Measurements from ENCODE around the gene SQSTM1.

- TF ChIP-seq GABPA (IDR thresholded peaks at IDR 0.05 in 1 of 2, conservative IDR thresholded peaks at IDR 0.05 in 1 of 2): no peak
- TF ChIP-seq MAX (IDR thresholded peaks at IDR 0.05): no peak
- no peak for TF ChIP-seq ATF3 (IDR thresholded peaks at IDR 0.05)
Observed at GRCh38 chr5:179852993-179853547, 32.4 kb downstream of the SQSTM1 start.

Measured in liver (tissue), 2 donors.